BLaER1 treated with 17β-estradiol and CSF1 and Interleukin-3, amounts not matched to agents 10 nM and 100 nM (cell line): Measurements from ENCODE around the gene ERC2.

ENCODE experiments used
- H3K27ac ChIP-seq, 11 experiments: shearing (Covaris generic); formaldehyde crosslinking; 2 replicates each; pipeline ENCODE4 v1.8.1; 2022
- H3K27me3 ChIP-seq, 11 experiments: shearing (Covaris generic); formaldehyde crosslinking; 2 replicates each; pipeline ENCODE4 v1.8.1; 2022
- H3K36me3 ChIP-seq, 11 experiments: shearing (Covaris generic); formaldehyde crosslinking; 2 replicates each; pipeline ENCODE4 v1.8.1; 2022
- H3K4me1 ChIP-seq, 10 experiments: shearing (Covaris generic); formaldehyde crosslinking; 2 replicates each; pipeline ENCODE4 v1.8.1; 2022
- H3K4me2 ChIP-seq, 11 experiments: shearing (Covaris generic); formaldehyde crosslinking; 2 replicates each; pipeline ENCODE4 v1.8.1; 2022
- H3K4me3 ChIP-seq, 10 experiments: shearing (Covaris generic); formaldehyde crosslinking; 2 replicates each; pipeline ENCODE4 v1.8.1; 2022
- H3K9ac ChIP-seq, 11 experiments: shearing (Covaris generic); formaldehyde crosslinking; 2 replicates each; pipeline ENCODE4 v1.8.1; 2022
- H3K9me3 ChIP-seq, 11 experiments: shearing (Covaris generic); formaldehyde crosslinking; replicated peaks in 1 of 11; 2 replicates each; pipeline ENCODE4 v1.8.1; 2022
- H4K20me1 ChIP-seq, 11 experiments: shearing (Covaris generic); formaldehyde crosslinking; 2 replicates each; pipeline ENCODE4 v1.8.1; 2022
- Cebpa-rat ChIP-seq, 11 experiments: shearing (Covaris generic); IDR thresholded peaks; 2 replicates each; pipeline ENCODE4 v1.8.1; 2022

ERC2 gene

DNA sequence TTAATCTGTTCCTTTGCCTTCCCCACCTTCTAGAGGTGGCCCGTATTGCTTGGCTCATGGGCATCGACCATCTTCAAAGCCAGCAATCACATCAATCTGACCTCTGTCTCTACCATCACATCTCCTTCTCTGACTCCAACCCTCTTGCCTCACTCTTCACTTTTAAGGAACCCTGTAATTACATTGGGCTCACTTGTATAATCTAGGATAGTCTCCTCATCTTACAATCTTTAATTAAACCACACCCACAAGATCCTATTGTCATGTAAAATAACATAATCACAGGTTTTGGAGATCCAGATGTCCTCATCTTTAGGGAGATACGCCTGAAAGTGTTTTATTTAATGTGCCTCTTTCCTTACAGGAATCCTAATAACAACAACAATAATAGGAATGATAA is 234.5 kb downstream of the ERC2 start:
- Histone ChIP-seq H3K36me3 (no peaks in the 10 kb centered on the region), H3K27ac (no peak overlapping the region), H3K27me3 (no peaks in the 10 kb centered on the region), H3K4me2 (no peak overlapping the region), H3K9ac (no peak overlapping the region), H4K20me1 (no peaks in the 10 kb centered on the region), H3K9me3 (no peaks in the 10 kb centered on the region), H3K4me1 (no peaks in the 10 kb centered on the region), H3K4me3 (no peak overlapping the region)
- TF ChIP-seq Cebpa-rat (IDR thresholded peaks at IDR 0.05): no peak

DNA sequence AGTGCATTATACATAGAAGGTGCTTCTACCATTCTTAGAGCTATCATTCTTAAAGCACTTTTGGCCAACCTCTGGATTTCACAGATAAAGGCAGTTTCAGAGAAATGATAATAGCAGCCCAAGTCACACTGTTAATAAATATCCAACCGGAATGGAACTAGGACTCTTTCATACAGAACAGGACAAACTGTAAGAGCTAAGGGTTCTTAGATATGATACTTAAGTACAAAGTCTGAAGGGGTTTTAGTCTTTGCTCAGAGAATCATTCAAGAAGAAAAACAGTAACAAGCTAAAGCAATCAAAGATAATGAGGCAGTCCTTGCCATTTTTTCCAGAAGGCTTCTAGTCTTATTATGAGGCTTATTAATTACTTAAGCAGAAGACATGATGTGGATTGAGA is 239.0 kb downstream of the ERC2 start:
- Histone ChIP-seq H3K9ac (no peak overlapping the region), H3K27ac (no peak overlapping the region), H4K20me1 (no peaks in the 10 kb centered on the region), H3K9me3 (no peaks in the 10 kb centered on the region), H3K27me3 (no peaks in the 10 kb centered on the region), H3K4me3 (no peak overlapping the region), H3K36me3 (no peaks in the 10 kb centered on the region), H3K4me2 (no peak overlapping the region), H3K4me1 (no peaks in the 10 kb centered on the region)
- no peak for TF ChIP-seq Cebpa-rat (IDR thresholded peaks at IDR 0.05)

DNA sequence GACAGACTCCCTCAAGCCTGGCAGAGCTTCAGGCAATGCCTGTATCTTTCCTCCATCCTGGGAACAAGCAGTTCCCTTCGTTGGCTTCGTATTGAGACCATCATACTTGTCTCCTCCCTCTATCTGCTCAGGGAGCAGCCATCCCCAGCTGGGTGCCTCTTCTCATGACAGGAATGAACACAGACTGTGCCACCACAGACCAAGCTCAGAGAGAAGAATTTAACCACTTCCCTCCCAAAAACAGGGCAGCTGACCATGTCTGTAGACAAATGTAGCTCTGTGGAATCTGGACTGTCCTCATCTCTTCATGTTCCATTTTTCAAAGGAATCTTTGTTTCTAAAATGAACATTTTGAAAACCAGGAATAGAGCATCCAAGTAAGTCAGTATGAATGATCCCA is 245.4 kb downstream of the ERC2 start:
- Histone ChIP-seq H4K20me1 (no peaks in the 10 kb centered on the region), H3K36me3 (no peaks in the 10 kb centered on the region), H3K9me3 (no peaks in the 10 kb centered on the region), H3K4me2 (no peak overlapping the region), H3K27me3 (no peaks in the 10 kb centered on the region), H3K27ac (no peak overlapping the region), H3K4me3 (no peak overlapping the region), H3K9ac (no peak overlapping the region), H3K4me1 (no peaks in the 10 kb centered on the region)
- TF ChIP-seq Cebpa-rat (IDR thresholded peaks at IDR 0.05): no peak

DNA sequence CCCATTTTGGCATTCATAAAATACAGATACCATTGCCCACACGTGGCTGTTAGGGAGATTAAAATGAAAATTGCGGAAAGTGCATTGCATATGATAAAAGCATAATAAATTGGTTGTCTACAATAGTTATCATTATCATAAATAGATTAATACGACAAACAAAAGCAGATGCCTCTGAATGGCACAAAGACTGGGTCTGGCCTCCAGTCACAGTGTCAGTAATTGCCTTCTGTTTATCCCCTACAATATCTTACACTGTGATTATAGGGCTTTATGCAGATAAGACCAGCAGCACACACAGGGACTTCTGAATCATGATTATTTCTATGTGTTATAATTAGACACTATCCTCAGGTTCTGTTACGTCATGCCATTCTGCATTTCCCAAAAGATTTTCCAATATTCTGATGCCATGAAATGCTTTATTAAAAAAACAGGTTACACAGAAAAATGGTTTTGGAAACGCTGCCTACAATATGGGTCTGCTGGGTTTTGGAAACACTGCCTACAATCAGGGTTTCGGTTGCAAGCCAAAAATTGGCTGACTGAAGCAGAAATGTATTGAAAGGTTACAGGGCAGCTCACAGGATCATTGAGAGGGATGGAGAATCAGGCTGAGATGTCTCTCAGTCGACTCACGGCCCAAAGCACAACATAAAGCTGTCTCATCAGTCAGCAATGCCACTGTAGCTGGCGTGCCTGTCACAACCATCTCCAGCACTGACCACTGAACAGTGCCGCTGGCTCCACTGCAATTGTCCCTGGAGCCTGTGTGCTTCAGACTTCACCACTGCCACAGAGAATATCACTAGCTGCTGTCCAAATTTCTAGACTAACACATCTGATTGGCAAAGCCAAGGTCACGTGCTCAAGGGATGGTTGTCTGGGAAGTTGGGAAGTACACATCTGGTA is 248.1 kb downstream of the ERC2 start:
- TF ChIP-seq Cebpa-rat (IDR thresholded peaks at IDR 0.05): no peak
- H4K20me1 ChIP-seq: no peaks in the 10 kb centered on the region
- no peak overlapping the region for H3K4me3 ChIP-seq
- H3K27me3 ChIP-seq: no peaks in the 10 kb centered on the region
- H3K27ac ChIP-seq: no peak overlapping the region
- no peaks in the 10 kb centered on the region for H3K4me1 ChIP-seq
- no peak overlapping the region for H3K4me2 ChIP-seq
- no peaks in the 10 kb centered on the region for H3K36me3 ChIP-seq
- H3K9me3 ChIP-seq: no peaks in the 10 kb centered on the region
- no peak overlapping the region for H3K9ac ChIP-seq

DNA sequence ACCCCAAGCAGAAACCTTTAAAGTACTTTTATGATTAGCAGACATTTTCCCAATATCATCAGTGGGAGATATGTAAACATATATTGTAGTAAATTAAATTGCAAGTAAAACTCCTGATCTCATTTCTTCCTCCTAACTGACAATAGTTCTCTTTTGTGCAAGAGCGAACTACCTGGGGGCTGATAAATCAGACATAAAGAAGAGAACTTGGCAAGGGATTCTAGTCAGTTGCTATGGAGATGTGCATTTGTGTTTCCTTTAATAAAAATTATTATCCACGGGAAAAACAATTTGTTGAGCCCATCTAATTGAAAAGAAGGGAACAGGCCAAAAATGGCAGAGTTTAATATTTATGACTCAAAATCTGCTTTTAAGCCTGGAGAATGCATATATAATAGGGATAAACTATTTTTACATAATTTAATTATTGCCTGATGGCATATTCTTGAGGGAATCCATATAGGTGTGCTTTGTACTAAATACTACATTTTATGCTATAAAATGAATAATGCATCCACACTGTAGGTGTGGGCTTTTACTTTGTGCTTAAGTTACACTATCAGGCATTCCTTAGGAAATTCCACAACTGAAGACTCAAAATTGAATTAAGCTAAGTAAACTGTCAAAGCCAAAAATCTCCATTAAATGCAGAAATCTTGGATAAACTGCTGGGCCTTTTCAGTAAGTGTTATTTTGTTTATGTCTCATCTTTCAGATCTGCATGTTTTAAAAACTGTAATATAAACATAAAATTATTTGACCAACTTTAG is 258.1 kb downstream of the ERC2 start:
- peaks cover 0 to 10% (median 4%) of the 10 kb centered on the region in 11 experiments; a peak in 7 of 22 replicates for H3K9me3 ChIP-seq
- no peaks in the 10 kb centered on the region for H3K36me3 ChIP-seq
- H3K4me2 ChIP-seq: no peak overlapping the region
- H3K4me1 ChIP-seq: no peaks in the 10 kb centered on the region
- H4K20me1 ChIP-seq: no peaks in the 10 kb centered on the region
- no peak overlapping the region for H3K27ac ChIP-seq
- no peaks in the 10 kb centered on the region for H3K27me3 ChIP-seq
- no peak for TF ChIP-seq Cebpa-rat (IDR thresholded peaks at IDR 0.05)
- H3K4me3 ChIP-seq: no peak overlapping the region
- H3K9ac ChIP-seq: no peak overlapping the region

DNA sequence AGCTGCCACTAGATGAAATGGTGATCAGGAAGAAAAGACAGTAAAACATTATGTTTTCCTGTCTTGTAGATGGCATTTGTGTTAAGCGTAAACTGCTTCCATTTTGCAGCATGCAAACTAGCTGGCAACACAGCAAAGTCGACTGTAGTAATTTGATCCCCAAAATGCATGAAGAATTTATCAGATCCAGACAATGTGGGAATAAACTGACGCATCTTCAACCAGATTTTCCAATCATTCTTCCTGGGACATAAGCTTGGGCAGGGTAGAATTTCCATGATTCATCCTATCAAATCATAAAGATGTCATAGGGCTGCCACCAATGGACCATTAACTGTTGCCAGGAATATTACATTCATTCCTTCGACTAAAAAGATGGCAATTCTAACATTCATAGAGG is 260.3 kb downstream of the ERC2 start:
- no peak overlapping the region for H3K9ac ChIP-seq
- no peaks in the 10 kb centered on the region for H3K27me3 ChIP-seq
- no peaks in the 10 kb centered on the region for H3K36me3 ChIP-seq
- no peak overlapping the region for H3K4me3 ChIP-seq
- H4K20me1 ChIP-seq: no peaks in the 10 kb centered on the region
- no peak overlapping the region for H3K4me2 ChIP-seq
- TF ChIP-seq Cebpa-rat (IDR thresholded peaks at IDR 0.05): no peak
- peaks cover 0 to 8% (median 2%) of the 10 kb centered on the region in 11 experiments; a peak in 6 of 22 replicates for H3K9me3 ChIP-seq
- no peaks in the 10 kb centered on the region for H3K4me1 ChIP-seq
- H3K27ac ChIP-seq: no peak overlapping the region

DNA sequence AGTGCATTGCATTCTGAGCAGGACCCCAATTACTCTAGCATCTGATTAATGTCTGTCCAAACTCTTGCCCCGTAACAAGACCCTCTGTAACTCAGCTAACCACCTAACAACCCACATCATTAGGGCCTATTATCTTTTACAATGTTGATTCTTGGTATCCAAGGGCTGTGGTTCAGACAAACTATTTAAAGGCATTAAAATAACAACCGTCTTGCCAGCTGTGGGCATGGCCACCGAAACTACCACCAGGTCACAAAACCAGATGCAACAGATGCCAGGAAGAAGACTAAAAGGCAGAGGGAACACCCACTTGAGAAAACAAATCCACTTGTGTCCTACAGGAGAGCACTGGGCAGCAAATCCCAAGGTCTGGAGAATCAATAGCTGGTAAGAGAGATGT is 262.9 kb downstream of the ERC2 start:
- no peaks in the 10 kb centered on the region for H4K20me1 ChIP-seq
- H3K9ac ChIP-seq: no peak overlapping the region
- H3K27ac ChIP-seq: no peak overlapping the region
- no peak overlapping the region for H3K4me2 ChIP-seq
- no peaks in the 10 kb centered on the region for H3K36me3 ChIP-seq
- H3K9me3 ChIP-seq: no peaks in the 10 kb centered on the region
- TF ChIP-seq Cebpa-rat (IDR thresholded peaks at IDR 0.05): no peak
- no peaks in the 10 kb centered on the region for H3K27me3 ChIP-seq
- no peak overlapping the region for H3K4me3 ChIP-seq
- no peaks in the 10 kb centered on the region for H3K4me1 ChIP-seq

DNA sequence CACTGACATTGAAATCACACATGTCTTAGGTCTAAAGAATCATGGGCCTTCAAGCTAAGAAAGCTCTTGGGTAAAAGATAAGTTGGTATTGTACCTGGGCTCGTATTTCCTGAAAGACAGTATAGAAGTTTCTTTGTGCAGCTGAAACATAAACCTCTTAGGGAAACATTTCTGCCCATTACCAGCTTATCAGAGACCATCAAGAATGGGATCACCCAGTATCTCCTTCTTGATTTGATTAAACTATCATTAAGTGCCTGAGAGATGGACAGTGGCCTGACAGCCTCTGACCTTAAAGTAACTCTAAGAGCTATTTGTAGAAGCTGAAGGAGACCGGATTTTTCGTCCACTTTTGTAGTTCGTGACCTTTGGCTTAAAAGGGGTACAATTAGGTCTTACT is 265.3 kb downstream of the ERC2 start:
- H3K27me3 ChIP-seq: no peaks in the 10 kb centered on the region
- no peak for TF ChIP-seq Cebpa-rat (IDR thresholded peaks at IDR 0.05)
- H3K4me2 ChIP-seq: no peak overlapping the region
- H4K20me1 ChIP-seq: no peaks in the 10 kb centered on the region
- H3K9me3 ChIP-seq: no peaks in the 10 kb centered on the region
- no peaks in the 10 kb centered on the region for H3K4me1 ChIP-seq
- H3K27ac ChIP-seq: no peak overlapping the region
- no peak overlapping the region for H3K9ac ChIP-seq
- no peak overlapping the region for H3K4me3 ChIP-seq
- H3K36me3 ChIP-seq: no peaks in the 10 kb centered on the region

DNA sequence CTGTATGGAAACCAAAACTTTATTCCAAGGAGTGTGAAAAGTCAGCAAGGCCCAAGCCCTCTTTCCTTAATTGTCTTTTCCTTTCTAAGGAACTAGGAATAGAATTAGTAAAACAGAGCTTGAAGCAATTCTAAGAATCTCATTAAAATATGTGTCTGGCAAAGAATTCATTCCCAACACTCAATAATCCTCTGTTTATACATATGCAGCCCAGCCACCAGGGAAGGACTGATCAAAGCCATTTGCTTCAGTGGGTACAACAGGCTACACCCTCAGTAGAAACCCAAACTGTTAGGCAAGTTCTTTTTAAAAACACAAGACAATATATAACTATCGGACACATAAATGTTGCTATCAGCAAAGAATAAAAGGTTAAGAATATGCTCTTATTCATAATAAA is 266.9 kb downstream of the ERC2 start:
- Histone ChIP-seq H3K4me2 (no peak overlapping the region), H3K4me3 (no peak overlapping the region), H3K9ac (no peak overlapping the region), H3K9me3 (no peaks in the 10 kb centered on the region), H3K4me1 (no peaks in the 10 kb centered on the region), H3K36me3 (no peaks in the 10 kb centered on the region), H3K27me3 (no peaks in the 10 kb centered on the region), H4K20me1 (no peaks in the 10 kb centered on the region), H3K27ac (no peak overlapping the region)
- no peak for TF ChIP-seq Cebpa-rat (IDR thresholded peaks at IDR 0.05)

DNA sequence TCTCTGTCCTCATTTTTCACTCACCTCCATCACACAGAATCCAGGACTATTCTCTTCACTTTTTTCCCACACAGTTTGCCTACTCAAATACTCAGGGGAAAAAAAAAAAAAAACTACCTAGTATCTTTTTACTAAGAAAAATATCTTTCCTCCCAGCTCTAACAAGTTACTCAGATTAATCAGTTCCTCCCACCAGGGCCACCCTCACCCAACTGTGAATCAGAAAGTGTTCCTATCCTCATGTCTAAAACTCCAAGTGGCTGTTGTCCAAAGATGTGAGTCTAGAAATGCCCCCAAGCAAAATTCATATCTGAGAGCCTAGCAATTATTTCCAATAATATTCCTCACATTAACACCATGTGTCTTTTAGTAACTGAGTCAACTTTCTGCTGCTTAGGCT is 268.0 kb downstream of the ERC2 start:
- Histone ChIP-seq H3K9me3 (no peaks in the 10 kb centered on the region), H3K4me3 (no peak overlapping the region), H3K27ac (no peak overlapping the region), H3K36me3 (no peaks in the 10 kb centered on the region), H4K20me1 (no peaks in the 10 kb centered on the region), H3K4me2 (no peak overlapping the region), H3K9ac (no peak overlapping the region), H3K4me1 (no peaks in the 10 kb centered on the region), H3K27me3 (no peaks in the 10 kb centered on the region)
- no peak for TF ChIP-seq Cebpa-rat (IDR thresholded peaks at IDR 0.05)
